Neuronal stem cell (in vitro differentiated cells): ENCODE measurements around the gene RGS6.

Source experiments
- DNase-seq: peaks from one replicate; pipeline ENCODE4 v3.0.0-alpha.2; 2013; ENCODE audit warnings: low spot score
- H2AFZ ChIP-seq: one replicate; pipeline ENCODE4 v1.6.1; 2013; ENCODE audit warnings: mild to moderate bottlenecking, low read length, inconsistent platforms
- H2AK5ac ChIP-seq: 2 replicates; pipeline ENCODE4 v1.6.1; 2013; ENCODE audit warnings: low read depth, mild to moderate bottlenecking, inconsistent platforms, low read length, moderate library complexity, mixed read lengths
- H2BK120ac ChIP-seq: 2 replicates; pipeline ENCODE4 v1.6.1; 2013; ENCODE audit warnings: low read depth, mild to moderate bottlenecking, inconsistent platforms, low read length, moderate library complexity, mixed read lengths
- H2BK12ac ChIP-seq: one replicate; pipeline ENCODE4 v1.6.1; 2013; ENCODE audit warnings: low read length, inconsistent platforms
- H2BK15ac ChIP-seq: 2 replicates; pipeline ENCODE4 v1.6.1; 2013; ENCODE audit warnings: mild to moderate bottlenecking, low read length, inconsistent platforms, mixed read lengths
- H2BK5ac ChIP-seq: one replicate; pipeline ENCODE4 v1.6.1; 2013; ENCODE audit warnings: inconsistent platforms, mild to moderate bottlenecking, low read length, moderate library complexity
- H3K14ac ChIP-seq: one replicate; pipeline ENCODE4 v1.6.1; 2013; ENCODE audit warnings: low read length, inconsistent platforms
- H3K18ac ChIP-seq: 2 replicates; pipeline ENCODE4 v1.6.1; 2013; ENCODE audit warnings: low read length, inconsistent platforms
- H3K23ac ChIP-seq: 2 replicates; pipeline ENCODE4 v1.6.1; 2013; ENCODE audit warnings: low read depth, mild to moderate bottlenecking, mixed read lengths, low read length, inconsistent platforms; ENCODE audit not compliant: poor library complexity
- H3K27ac ChIP-seq: replicated peaks from 3 replicates; pipeline ENCODE4 v1.5.1; 2013; ENCODE audit warnings: low read length, inconsistent platforms
- H3K27me3 ChIP-seq, 3 experiments: 2 replicates each; pipeline ENCODE4 v1.6.1; 2013; ENCODE audit warnings: low read length in 3 of 3, mild to moderate bottlenecking in 2 of 3, inconsistent platforms in 1 of 3, low read depth in 1 of 3, mixed read lengths in 1 of 3, moderate library complexity in 1 of 3; ENCODE audit not compliant: control insufficient read depth in 3 of 3, insufficient read depth in 3 of 3
- H3K36me3 ChIP-seq, 2 donors: replicated peaks in 1 of 2; 2 replicates each; pipeline ENCODE4 v1.6.1; 2013; ENCODE audit warnings: low read length in 2 of 2; ENCODE audit not compliant: control insufficient read depth in 2 of 2, insufficient read depth in 2 of 2
- H3K4ac ChIP-seq: 2 replicates; pipeline ENCODE4 v1.6.1; 2013; ENCODE audit warnings: inconsistent platforms, mild to moderate bottlenecking, low read length, moderate library complexity
- H3K4me1 ChIP-seq, 2 donors: 1 replicate in 1 of 2; 2 replicates in 1 of 2; pipeline ENCODE4 v1.6.1; 2013; ENCODE audit warnings: low read length in 2 of 2, low read depth in 1 of 2; ENCODE audit not compliant: control insufficient read depth in 2 of 2, insufficient read depth in 1 of 2
- H3K4me2 ChIP-seq: one replicate; pipeline ENCODE4 v1.6.1; 2013; ENCODE audit warnings: mild to moderate bottlenecking, low read length, inconsistent platforms; ENCODE audit not compliant: insufficient read depth, poor library complexity, severe bottlenecking
- H3K4me3 ChIP-seq, 2 donors: 2 replicates each; pipeline ENCODE4 v1.5.1; 2013; ENCODE audit warnings: low read length in 2 of 2, mild to moderate bottlenecking in 2 of 2, inconsistent platforms in 1 of 2, moderate library complexity in 1 of 2
- H3K79me1 ChIP-seq: one replicate; pipeline ENCODE4 v1.6.1; 2013; ENCODE audit warnings: low read depth, mild to moderate bottlenecking, inconsistent platforms, low read length, moderate library complexity
- H3K9ac ChIP-seq: one replicate; pipeline ENCODE4 v1.6.1; 2013; ENCODE audit warnings: mild to moderate bottlenecking, low read depth, low read length, inconsistent platforms; ENCODE audit not compliant: poor library complexity
- H3K9me3 ChIP-seq, 2 donors: replicated peaks in 1 of 2; 2 replicates each; pipeline versions ENCODE3 to v1.6.1; 2013; ENCODE audit warnings: low read length in 2 of 2, mild to moderate bottlenecking in 2 of 2, inconsistent platforms in 1 of 2, low read depth in 1 of 2, mixed read lengths in 1 of 2, moderate library complexity in 1 of 2; ENCODE audit not compliant: control insufficient read depth in 2 of 2, insufficient read depth in 1 of 2
- H4K8ac ChIP-seq: one replicate; pipeline ENCODE4 v1.6.1; 2013; ENCODE audit warnings: low read depth, mild to moderate bottlenecking, inconsistent platforms, low read length, moderate library complexity
- H4K91ac ChIP-seq: one replicate; pipeline ENCODE4 v1.6.1; 2013; ENCODE audit warnings: low read length, low read depth, mild to moderate bottlenecking, inconsistent platforms; ENCODE audit not compliant: poor library complexity
- WGBS, 2 donors: extraction: QIAGEN DNeasy Blood & Tissue Kit; methylation state at CpG; one replicate each; pipeline ENCODE4 v1.1.7; 2013; ENCODE audit warnings: missing lambda C conversion rate in 2 of 2, mixed read lengths in 1 of 2; ENCODE audit not compliant: insufficient read length in 2 of 2, insufficient replicate concordance in 1 of 2; ENCODE audit errors: extremely low coverage in 2 of 2; 5-methylcytosine and 5-hydroxymethylcytosine counted together

RGS6 gene

GRCh38 chr14:72513965-72514659 lies 581.9 kb downstream of the RGS6 start:
- Histone ChIP-seq H3K18ac (peak overlapping the region; percentile 16), H3K4ac (no peak overlapping the region), H3K4me3 (no peak overlapping the region), H3K36me3 (no peaks in the 10 kb centered on the region), H2BK15ac (no peak overlapping the region), H3K23ac (no peak overlapping the region), H3K27ac (no peak overlapping the region), H3K79me1 (no peaks in the 10 kb centered on the region), H3K14ac (no peak overlapping the region), H3K4me1 (peaks cover 0 to 4% of the 10 kb centered on the region in 2 donors), H2BK120ac (no peak overlapping the region), H3K4me2 (no peak overlapping the region), H2AFZ (peak overlapping the region; percentile 76), H2AK5ac (no peak overlapping the region), H2BK12ac (no peak overlapping the region), H4K8ac (no peak overlapping the region), H3K9ac (no peak overlapping the region), H2BK5ac (no peak overlapping the region), H4K91ac (no peak overlapping the region), H3K27me3 (no peaks in the 10 kb centered on the region), H3K9me3 (no peaks in the 10 kb centered on the region)
- no CpG with 5 or more reads among the region's 11 CpGs for WGBS, 2 donors
- DNase-seq: no peak

GRCh38 chr14:72514660-72515025 lies 582.4 kb downstream of the RGS6 start:
- H3K27me3 ChIP-seq: no peaks in the 10 kb centered on the region
- H3K18ac ChIP-seq: peak overlapping the region; percentile 16
- no peak overlapping the region for H3K9ac ChIP-seq
- peaks cover 0 to 4% of the 10 kb centered on the region in 2 donors for H3K4me1 ChIP-seq
- no peak for DNase-seq
- H2AK5ac ChIP-seq: no peak overlapping the region
- no peak overlapping the region for H2BK120ac ChIP-seq
- H3K9me3 ChIP-seq: no peaks in the 10 kb centered on the region
- no CpG with 5 or more reads among the region's 5 CpGs for WGBS, 2 donors
- H3K4me2 ChIP-seq: no peak overlapping the region
- no peaks in the 10 kb centered on the region for H3K79me1 ChIP-seq
- H3K23ac ChIP-seq: no peak overlapping the region
- no peak overlapping the region for H4K8ac ChIP-seq
- no peak overlapping the region for H3K4me3 ChIP-seq
- H3K14ac ChIP-seq: no peak overlapping the region
- H3K36me3 ChIP-seq: no peaks in the 10 kb centered on the region
- H2AFZ ChIP-seq: peak overlapping the region; percentile 76
- H2BK12ac ChIP-seq: no peak overlapping the region
- no peak overlapping the region for H3K27ac ChIP-seq
- no peak overlapping the region for H2BK5ac ChIP-seq
- no peak overlapping the region for H3K4ac ChIP-seq
- no peak overlapping the region for H4K91ac ChIP-seq
- H2BK15ac ChIP-seq: no peak overlapping the region

- no peak overlapping the region for H4K91ac ChIP-seq
- H2BK12ac ChIP-seq: peak overlapping the region; percentile 68
- H3K4me2 ChIP-seq: no peak overlapping the region
- WGBS, 2 donors: no CpG with 5 or more reads among the region's 11 CpGs
- H2BK5ac ChIP-seq: no peak overlapping the region
- no peak overlapping the region for H2BK120ac ChIP-seq
- no peak overlapping the region for H3K4me3 ChIP-seq
- peaks cover 0 to 3% of the 10 kb centered on the region in 2 donors for H3K9me3 ChIP-seq
- no peak overlapping the region for H4K8ac ChIP-seq
- peak overlapping the region; percentile 40 for H2AK5ac ChIP-seq
- H3K4ac ChIP-seq: no peak overlapping the region
- no peak overlapping the region for H2AFZ ChIP-seq
- H3K4me1 ChIP-seq: peaks cover 0 to 4% of the 10 kb centered on the region in 2 donors
- no peak overlapping the region for H3K14ac ChIP-seq
- no peak overlapping the region for H3K23ac ChIP-seq
- H3K27me3 ChIP-seq: no peaks in the 10 kb centered on the region
- no peak overlapping the region for H2BK15ac ChIP-seq
- H3K36me3 ChIP-seq: no peaks in the 10 kb centered on the region
- H3K18ac ChIP-seq: peak overlapping the region; percentile 51
- H3K79me1 ChIP-seq: no peaks in the 10 kb centered on the region
- peak overlapping the region; percentile 4 for H3K9ac ChIP-seq
- H3K27ac ChIP-seq: no peak overlapping the region
- DNase-seq: no peak
Measured at GRCh38 chr14:72515779-72516770, 583.8 kb downstream of the RGS6 start.
